COLO668 (cell line): ENCODE measurements around the gene ATAD3C.
"Not testable (repeated sequence)": the region's sequence is repeated elsewhere in the genome, so short reads cannot be mapped to it uniquely, and the experiment has no call there.

Source experiments
- DNase-seq: peaks from one replicate; lab custom pipeline; 2025; ENCODE audit not compliant: unreplicated experiment; lab: John Stamatoyannopoulos, UW

ATAD3C gene

DNA sequence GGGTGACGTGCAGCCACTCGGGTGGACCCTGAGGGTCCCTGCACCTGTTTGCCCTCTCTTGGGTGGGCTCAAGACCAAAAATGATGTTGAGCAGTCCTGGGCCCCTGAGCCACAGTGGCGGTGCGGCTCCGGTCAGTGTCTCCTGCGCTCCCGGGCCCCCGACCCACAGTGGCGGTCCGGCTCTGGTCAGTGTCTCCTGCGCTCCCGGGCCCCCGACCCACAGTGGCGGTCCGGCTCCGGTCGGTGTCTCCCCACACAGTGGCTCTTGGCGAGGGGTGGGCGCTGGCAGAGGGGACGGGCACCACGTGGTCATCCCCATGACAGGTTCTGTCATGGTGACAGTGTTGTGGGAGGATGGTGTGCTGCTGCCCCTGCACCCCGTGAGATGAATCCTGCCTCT, 44.8 kb downstream of the ATAD3C start:
- DNase-seq = not testable (repeated sequence)

DNA sequence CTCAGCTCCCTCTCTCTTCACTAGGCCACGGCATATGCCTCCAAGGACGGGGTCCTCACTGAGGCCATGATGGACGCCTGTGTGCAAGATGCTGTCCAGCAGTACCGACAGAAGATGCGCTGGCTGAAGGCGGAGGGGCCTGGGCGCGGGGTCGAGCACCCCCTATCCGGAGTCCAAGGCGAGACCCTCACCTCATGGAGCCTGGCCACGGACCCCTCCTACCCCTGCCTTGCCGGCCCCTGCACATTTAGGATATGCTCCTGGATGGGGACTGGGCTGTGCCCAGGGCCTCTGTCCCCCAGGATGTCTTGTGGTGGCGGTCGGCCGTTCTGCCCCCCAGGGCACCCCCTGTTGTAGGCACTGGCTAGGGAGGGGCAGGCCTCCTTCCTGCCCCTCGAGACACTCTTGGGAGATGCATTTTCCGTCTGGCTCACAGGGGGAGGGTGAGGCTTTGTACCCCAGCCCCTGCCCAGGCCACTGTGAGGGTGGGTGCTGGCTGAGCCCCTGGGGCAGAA, 46.0 kb downstream of the ATAD3C start:
- not testable (repeated sequence) for DNase-seq

DNA sequence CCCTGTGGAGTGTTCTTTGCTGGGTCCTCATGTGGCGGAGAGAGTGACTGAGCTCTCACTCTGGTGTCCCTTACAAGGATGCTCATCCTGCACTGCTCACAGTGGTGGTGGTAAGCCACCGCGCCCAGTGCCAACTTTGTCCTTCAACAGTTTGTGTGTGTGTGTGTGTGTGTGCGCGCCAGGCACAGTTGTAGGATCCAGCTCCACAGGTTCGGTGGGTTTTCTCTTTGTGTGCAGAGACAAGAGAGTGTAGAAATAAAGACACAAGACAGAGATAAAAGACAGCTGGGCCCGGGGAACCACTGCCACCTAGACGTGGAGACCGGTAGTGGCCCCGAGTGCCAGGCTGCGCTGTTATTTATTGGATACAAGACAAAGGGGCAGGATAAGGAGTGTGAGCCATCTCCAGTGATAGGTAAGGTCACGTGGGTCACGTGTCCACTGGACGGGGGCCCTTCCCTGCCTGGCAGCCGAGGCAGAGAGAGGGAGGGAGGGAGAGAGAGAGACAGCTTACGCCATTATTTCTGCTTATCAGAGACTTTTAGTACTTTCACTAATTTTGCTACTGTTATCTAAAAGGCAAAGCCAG, 55.4 kb downstream of the ATAD3C start:
- peak; percentile 90 for DNase-seq

DNA sequence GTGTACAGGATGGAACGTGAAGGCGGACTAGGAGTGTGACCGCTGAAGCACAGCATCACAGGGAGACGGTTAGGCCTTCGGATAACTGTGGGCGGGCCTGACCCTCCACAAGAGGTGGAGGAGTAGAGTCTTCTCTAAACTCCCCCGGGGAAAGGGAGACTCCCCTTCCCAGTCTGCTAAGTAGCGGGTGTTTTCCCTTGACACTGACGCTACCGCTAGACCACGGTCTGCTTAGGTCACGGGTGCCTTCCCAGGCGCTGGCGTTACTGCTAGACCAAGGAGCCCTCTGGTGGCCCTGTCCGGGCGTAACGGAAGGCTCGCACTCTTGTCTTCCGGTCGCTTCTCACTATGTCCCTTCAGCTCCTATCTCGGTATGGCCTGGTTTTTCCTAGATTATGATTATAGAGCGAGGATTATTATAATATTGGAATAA, 55.9 kb downstream of the ATAD3C start:
- DNase-seq = peak; percentile 67

DNA sequence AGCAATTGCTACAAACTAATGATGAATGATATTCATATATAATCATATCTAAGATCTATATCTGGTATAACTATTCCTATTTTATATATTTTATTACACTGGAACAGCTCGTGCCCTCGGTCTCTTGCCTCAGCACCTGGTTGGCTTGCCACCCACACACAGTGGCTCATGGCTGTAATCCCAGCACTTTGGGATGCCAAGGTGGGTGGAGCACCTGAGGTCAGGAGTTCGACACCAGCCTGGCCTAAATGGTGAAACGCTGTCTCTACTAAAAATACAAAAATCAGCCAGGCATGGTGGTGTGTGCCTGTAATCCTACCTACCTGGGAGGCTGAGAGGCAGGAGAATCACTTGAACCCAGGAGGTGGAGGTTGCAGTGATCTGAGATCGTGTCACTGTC, 56.3 kb downstream of the ATAD3C start:
- not testable (repeated sequence) for DNase-seq

DNA sequence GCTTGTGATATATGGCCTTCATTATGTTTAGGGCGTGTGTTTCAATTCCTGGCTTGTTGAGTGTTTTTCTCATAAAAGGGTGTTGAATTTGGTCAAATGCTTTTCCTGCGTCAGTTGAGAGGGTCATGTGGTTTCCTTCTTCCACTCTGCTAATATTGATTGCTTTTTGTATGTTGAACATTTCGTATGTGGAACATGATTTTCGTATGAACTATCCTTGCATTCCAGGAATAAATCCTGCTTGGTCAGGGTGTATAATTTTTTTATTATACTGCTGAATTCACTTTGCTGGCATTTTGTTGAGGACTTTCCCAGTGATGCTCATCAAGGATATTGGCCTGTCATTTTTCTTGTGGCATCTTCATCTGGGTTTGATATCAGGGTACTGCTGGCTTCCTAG, 57.8 kb downstream of the ATAD3C start:
- DNase-seq = no peak

DNA sequence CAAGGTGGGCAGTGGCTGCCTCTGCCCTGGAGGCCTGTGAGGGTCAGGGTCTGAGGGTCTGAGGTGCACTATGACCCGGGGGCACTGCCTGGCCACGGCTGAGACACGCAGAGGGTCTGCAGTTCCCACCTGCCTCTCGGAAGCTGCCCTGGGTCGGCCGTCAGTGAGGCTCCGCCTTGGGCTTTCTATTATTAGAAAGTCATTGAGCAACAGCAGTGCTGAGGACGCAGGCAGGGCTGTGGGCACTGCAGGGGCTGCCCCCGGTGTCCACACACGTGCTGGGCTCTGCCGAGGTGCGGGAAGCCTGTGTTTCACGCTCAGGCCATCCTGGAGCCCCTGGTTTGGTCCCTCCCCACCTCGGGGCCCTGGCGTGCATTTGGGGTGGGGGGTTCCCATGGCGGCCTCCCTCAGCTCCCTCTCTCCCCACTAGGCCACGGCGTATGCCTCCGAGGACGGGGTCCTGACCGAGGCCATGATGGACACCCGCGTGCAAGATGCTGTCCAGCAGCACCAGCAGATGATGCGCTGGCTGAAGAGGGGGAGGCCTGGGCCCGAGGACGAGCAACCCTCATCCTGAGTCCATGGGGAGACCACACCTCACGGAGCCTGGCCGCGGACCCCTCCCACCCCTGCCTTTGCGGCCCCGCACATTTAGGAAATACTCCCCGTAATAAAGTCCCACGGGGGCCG, 59.4 kb downstream of the ATAD3C start:
- DNase-seq = not testable (repeated sequence)

DNA sequence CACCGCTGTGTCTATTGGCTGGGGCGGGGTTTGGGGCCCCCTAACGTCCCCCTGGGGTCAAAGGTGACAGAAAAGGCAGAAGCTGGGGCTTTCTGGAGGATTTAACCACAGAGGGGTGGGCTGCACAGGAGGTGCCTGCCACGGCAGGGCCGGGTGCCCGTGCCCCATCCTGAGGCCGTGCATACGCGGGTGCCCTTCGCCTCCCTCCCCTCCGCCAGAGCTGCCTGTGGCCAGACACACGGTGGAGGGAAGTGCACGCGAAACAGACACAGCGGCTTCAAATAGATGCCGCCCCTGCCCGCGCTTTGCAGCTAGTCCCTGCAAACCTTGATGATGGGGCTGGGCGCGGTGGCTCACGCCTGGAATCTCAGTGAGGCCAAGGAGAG, 60.0 kb downstream of the ATAD3C start:
- not testable (repeated sequence) for DNase-seq

DNA sequence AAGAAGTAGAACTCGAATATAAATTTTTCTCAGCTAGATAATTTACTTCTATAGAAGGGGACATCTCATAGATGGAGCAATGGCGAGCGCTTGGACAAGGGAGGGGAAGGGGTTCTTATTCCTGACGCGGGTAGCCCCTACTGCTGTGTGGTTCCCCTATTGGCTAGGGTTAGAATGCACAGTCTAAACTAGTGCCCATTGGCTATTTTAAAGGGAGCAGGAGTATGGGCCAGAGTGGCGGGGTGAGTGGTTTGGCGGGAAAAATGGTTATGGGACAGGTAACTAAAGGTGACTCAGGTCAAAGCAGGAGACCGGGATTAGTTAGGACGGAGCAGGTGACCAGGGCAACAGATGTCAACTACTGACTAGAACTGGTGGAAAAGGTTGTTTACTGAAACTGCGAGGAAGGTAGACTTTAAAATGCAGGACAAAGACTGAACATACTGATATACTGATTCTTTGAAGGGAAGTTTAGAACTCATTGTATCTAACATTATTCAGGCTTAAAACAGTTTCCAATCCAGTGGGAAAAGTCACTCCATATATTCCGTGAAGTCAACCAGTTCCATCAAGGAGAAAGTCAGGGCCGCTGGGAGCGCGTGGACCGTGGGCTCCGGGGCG, 61.5 kb downstream of the ATAD3C start:
- DNase-seq = peak; percentile 59

DNA sequence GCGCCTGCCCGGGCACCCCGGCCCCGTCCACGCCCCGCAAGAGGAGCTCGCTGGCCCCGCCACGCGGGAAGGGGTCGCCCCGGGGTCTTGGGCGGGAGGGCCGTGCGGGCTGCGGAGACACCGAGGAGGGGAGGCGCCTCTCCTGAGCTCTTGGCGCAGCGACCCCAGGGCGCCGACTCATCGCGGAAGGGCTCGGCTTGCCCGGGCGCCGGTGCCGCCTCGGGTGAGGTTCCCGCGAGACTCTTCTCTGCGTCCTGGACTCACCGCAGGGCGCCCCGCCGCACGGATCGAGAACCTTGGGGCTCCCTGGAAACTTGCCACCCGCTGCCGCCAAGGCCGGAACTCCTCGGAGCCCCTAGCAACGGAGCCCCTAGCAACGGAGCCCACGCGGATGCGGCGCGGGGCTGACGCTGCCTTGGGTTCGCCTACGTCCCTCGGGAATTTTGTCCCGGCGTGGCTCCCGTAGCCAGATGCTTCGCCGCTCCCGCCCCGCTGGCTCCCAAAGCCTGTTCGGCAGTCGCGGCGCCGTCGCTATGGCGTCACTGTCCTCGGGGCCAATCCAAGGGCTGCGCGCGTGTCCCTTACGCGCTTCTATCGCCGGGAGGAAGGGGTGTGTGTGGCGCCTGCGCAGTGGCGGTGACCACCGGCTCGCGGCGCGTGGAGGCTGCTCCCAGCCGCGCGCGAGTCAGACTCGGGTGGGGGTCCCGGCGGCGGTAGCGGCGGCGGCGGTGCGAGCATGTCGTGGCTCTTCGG, 62.2 kb downstream of the ATAD3C start, which contains the start of gene ATAD3A:
Gene ATAD3A (plus strand): TSS at position 630 of the 753 bp plus-strand sequence. CDS start 107 bp downstream, at position 737.
- peak; percentile 100 for DNase-seq

DNA sequence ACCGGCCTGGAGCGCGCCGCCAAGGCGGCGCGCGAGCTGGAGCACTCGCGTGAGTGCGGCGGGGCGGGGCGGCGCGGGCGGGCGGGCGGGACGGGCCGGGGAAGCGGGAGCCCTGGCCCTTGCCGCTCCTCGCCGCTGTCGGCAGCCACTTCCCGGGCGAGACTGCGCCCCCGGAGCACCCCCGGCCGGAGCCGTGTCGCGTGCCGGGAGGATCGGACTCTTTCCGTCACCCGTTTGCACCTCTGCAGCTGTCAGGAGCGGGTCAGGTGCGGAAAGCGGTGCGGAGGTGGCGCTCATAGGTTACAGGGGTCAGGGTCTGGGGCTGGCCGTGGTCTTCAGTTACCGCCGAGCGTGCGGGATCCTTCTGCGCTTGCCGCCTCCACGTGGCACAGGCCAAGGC, 62.9 kb downstream of the ATAD3C start:
- DNase-seq = peak; percentile 43

DNA sequence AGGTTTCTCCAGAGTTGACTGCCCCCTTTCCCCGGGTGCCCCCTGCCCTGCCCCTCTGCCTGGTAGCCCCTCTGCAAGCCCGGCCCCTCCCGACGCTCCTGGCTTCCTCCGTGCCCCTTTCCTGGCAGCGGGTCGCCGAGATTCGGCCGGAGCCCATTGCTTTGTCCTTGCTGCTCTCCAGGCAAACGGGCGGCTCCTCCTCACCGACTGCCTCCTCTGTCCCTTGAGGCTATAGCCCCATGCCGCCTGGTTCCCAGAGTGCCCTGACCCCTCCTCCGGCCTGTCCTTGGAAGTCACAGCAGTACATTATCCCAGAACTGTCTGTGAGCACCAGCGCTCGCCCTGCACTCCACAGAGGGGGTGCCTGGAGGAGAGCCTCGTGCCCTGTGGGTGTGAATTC, 64.2 kb downstream of the ATAD3C start:
- DNase-seq = not testable (repeated sequence)

DNA sequence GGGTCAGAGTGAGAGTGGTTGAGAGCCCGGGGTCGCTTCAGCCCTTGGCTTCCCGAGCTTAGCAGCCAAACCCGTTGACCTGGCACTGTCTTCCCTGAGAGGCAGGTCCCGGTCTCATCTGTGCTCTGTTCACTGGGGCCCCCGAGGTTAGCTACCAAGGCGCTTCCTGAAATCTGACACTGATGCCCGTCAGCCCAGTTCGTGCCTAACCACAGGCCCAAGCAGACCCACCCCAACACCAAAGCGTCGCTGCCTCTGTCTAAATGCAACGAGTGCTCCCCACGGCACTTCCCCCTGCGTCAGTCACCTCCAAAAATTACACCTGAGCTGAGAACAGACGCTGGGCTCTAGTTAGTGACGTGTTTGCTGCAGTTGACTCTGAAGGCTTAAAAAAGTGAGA, 64.9 kb downstream of the ATAD3C start:
- peak; percentile 53 for DNase-seq

DNA sequence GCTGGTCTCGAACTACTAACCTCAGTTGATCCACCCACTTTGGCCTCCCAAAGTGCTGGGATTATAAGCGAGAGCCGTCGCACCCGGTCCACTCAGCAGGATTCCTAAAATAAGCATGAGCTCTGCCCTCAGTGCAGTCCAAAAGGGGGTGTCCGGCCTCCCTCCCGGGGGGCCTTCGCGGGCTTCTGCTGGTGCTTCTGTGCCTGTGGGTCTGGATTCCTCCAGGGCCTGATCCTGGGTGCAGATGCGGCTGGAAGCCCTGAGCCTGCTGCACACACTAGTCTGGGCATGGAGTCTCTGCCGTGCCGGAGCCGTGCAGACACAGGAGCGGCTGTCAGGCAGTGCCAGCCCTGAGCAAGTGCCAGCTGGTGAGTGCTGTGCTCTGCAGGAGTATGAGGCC, 67.4 kb downstream of the ATAD3C start:
- DNase-seq = not testable (repeated sequence)

DNA sequence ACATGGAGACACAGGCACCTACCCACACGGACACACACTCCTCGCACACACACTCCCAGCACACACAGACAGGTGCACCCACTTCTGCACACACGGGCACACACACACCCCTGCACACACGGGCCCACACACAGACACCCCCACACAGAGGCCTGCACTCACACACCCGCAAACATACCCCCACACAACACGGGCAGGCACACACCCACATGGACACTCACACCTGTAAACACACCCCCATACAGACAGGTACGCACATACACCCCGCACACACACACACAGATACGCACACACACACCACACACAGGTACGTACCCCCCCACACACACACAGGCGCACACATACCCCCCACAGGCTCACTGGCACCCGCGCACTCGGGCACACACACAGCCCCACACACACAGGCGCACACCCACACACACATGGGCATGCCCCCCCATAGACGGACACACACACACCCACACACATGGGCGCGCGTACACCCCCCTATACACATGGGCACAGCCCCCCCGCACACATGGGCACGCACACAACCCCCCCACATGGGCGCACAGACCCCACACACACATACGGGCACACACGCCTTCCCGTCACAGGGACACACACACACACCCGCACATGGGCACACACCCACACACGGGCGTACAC, 68.6 kb downstream of the ATAD3C start:
- DNase-seq = no peak

DNA sequence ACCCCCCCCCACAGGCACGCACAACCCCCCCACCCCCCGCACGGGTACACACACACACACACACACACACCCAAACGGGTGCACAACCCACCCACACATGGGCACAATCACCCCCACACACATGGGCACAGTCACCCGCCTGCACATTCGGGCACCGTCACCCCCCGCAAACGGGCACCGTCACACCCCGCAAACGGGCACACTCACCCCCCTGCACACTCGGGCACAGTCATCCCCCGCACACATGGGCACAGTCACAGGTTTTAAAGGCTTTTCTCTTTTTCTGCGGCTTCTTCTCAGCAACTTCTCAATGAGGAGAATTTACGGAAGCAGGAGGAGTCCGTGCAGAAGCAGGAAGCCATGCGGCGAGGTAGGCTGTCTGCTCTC, 69.1 kb downstream of the ATAD3C start:
- DNase-seq = not testable (repeated sequence)
